Measurements from ENCODE around the gene IL16. TPM values are rescaled to one million over a fixed set of nuclear protein-coding genes. Genes with fewer than 3 reads are reported as not detected.

The IL16 gene
- total and polyA plus RNA-seq, 9 of the 15 experiments (the other 6 are each of a cell fraction or from before 2014, with no cell fraction given), result 1.4 to 18.8 (median 10.6) TPM

DNA sequence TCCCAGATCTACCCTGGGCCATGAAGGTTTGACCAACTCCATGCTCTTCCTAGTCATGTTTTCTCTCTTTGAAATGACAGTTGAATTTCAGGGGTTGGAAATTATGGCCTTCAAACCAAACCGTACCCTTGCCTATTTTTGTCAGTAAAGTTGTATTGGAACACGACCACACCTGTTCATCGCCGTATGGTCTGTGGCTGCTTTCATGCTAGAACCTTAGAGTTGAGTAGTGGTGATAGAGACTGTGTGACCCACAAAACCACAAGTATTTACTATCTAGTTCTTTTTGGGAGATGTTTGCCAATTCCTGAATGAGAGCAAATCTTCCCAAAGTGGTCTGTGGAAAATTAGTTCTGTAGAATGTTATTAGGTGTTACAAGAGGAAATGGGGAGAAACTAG lies 151.2 kb downstream of the IL16 start (continued):
- TF ChIP-seq, protein P1, sequence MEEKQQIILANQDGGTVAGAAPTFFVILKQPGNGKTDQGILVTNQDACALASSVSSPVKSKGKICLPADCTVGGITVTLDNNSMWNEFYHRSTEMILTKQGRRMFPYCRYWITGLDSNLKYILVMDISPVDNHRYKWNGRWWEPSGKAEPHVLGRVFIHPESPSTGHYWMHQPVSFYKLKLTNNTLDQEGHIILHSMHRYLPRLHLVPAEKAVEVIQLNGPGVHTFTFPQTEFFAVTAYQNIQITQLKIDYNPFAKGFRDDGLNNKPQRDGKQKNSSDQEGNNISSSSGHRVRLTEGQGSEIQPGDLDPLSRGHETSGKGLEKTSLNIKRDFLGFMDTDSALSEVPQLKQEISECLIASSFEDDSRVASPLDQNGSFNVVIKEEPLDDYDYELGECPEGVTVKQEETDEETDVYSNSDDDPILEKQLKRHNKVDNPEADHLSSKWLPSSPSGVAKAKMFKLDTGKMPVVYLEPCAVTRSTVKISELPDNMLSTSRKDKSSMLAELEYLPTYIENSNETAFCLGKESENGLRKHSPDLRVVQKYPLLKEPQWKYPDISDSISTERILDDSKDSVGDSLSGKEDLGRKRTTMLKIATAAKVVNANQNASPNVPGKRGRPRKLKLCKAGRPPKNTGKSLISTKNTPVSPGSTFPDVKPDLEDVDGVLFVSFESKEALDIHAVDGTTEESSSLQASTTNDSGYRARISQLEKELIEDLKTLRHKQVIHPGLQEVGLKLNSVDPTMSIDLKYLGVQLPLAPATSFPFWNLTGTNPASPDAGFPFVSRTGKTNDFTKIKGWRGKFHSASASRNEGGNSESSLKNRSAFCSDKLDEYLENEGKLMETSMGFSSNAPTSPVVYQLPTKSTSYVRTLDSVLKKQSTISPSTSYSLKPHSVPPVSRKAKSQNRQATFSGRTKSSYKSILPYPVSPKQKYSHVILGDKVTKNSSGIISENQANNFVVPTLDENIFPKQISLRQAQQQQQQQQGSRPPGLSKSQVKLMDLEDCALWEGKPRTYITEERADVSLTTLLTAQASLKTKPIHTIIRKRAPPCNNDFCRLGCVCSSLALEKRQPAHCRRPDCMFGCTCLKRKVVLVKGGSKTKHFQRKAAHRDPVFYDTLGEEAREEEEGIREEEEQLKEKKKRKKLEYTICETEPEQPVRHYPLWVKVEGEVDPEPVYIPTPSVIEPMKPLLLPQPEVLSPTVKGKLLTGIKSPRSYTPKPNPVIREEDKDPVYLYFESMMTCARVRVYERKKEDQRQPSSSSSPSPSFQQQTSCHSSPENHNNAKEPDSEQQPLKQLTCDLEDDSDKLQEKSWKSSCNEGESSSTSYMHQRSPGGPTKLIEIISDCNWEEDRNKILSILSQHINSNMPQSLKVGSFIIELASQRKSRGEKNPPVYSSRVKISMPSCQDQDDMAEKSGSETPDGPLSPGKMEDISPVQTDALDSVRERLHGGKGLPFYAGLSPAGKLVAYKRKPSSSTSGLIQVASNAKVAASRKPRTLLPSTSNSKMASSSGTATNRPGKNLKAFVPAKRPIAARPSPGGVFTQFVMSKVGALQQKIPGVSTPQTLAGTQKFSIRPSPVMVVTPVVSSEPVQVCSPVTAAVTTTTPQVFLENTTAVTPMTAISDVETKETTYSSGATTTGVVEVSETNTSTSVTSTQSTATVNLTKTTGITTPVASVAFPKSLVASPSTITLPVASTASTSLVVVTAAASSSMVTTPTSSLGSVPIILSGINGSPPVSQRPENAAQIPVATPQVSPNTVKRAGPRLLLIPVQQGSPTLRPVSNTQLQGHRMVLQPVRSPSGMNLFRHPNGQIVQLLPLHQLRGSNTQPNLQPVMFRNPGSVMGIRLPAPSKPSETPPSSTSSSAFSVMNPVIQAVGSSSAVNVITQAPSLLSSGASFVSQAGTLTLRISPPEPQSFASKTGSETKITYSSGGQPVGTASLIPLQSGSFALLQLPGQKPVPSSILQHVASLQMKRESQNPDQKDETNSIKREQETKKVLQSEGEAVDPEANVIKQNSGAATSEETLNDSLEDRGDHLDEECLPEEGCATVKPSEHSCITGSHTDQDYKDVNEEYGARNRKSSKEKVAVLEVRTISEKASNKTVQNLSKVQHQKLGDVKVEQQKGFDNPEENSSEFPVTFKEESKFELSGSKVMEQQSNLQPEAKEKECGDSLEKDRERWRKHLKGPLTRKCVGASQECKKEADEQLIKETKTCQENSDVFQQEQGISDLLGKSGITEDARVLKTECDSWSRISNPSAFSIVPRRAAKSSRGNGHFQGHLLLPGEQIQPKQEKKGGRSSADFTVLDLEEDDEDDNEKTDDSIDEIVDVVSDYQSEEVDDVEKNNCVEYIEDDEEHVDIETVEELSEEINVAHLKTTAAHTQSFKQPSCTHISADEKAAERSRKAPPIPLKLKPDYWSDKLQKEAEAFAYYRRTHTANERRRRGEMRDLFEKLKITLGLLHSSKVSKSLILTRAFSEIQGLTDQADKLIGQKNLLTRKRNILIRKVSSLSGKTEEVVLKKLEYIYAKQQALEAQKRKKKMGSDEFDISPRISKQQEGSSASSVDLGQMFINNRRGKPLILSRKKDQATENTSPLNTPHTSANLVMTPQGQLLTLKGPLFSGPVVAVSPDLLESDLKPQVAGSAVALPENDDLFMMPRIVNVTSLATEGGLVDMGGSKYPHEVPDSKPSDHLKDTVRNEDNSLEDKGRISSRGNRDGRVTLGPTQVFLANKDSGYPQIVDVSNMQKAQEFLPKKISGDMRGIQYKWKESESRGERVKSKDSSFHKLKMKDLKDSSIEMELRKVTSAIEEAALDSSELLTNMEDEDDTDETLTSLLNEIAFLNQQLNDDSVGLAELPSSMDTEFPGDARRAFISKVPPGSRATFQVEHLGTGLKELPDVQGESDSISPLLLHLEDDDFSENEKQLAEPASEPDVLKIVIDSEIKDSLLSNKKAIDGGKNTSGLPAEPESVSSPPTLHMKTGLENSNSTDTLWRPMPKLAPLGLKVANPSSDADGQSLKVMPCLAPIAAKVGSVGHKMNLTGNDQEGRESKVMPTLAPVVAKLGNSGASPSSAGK (IDR thresholded peaks at IDR 0.05), result no peak
- TF ChIP-seq TGIF2 (CRISPR knock-in tag; IDR thresholded peaks at IDR 0.05) (no peak), NEUROD1 (IDR thresholded peaks at IDR 0.05; ENCODE audit: borderline replicate concordance, low read depth, low read length, partially characterized antibody) (no peak), BRCA1 (IDR thresholded peaks at IDR 0.05) (no peak), BRCA1 (CRISPR knock-in tag; IDR thresholded peaks at IDR 0.05) (no peak), ZNF146 (CRISPR knock-in tag; IDR thresholded peaks at IDR 0.05; ENCODE audit: unreplicated experiment) (no peak), ARID1B (IDR thresholded peaks at IDR 0.05) (no peak), TSC22D4 (tag; IDR thresholded peaks at IDR 0.05) (no peak), ZNF280A (IDR thresholded peaks at IDR 0.05; ENCODE audit: low read depth, partially characterized antibody) (no peak), ZNF408 (CRISPR knock-in tag; IDR thresholded peaks at IDR 0.05; ENCODE audit: low read depth) (no peak), CHD4 (IDR thresholded peaks at IDR 0.05; ENCODE audit: insufficient read depth, insufficient replicate concordance, low read depth, low read length, poor library complexity, severe bottlenecking) (no peak), ZNF263 (CRISPR knock-in tag; IDR thresholded peaks at IDR 0.05; ENCODE audit: borderline replicate concordance) (no peak), ZNF75A (CRISPR knock-in tag; IDR thresholded peaks at IDR 0.05) (no peak), NR1H2 (CRISPR knock-in tag; IDR thresholded peaks at IDR 0.05) (no peak)
- TF ChIP-seq, protein P2, sequence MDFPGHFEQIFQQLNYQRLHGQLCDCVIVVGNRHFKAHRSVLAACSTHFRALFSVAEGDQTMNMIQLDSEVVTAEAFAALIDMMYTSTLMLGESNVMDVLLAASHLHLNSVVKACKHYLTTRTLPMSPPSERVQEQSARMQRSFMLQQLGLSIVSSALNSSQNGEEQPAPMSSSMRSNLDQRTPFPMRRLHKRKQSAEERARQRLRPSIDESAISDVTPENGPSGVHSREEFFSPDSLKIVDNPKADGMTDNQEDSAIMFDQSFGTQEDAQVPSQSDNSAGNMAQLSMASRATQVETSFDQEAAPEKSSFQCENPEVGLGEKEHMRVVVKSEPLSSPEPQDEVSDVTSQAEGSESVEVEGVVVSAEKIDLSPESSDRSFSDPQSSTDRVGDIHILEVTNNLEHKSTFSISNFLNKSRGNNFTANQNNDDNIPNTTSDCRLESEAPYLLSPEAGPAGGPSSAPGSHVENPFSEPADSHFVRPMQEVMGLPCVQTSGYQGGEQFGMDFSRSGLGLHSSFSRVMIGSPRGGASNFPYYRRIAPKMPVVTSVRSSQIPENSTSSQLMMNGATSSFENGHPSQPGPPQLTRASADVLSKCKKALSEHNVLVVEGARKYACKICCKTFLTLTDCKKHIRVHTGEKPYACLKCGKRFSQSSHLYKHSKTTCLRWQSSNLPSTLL (IDR thresholded peaks at IDR 0.05), result no peak
